ENCODE results near the gene KCNK10.

GRCh38 chr14:88289234-88289633 is 33.8 kb downstream of the KCNK10 start:
- no peak for TF ChIP-seq POLR2A (IDR thresholded peaks at IDR 0.05)
- no peak for TF ChIP-seq CTCF (IDR thresholded peaks at IDR 0.05)
